ENCODE results near the gene CPNE4. TPM values are rescaled to one million over a fixed set of nuclear protein-coding genes. Genes with fewer than 3 reads are reported as not detected.

The CPNE4 gene
- total RNA-seq, 1 donor from 2014 or later, result 0.26 TPM

DNA sequence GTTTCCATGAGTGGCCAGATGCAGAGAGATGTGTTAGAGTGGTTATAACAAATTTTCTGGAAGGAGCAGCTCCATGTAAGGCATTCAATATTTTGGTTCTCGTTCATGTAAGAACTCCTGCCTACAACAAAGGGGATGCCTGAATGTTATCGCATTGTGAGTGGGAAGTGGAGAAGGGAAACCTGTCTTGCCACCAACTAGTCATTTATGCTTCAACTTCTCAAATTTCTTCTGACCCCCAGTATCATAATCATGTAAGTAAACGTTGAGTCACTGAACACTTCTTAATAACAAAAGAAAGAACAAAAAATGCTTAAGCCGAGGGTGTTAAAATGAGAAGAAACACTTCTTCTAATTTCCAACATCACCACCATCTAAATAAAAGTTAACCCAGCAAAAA, 470.0 kb downstream of the CPNE4 start:
- Histone ChIP-seq H3K36me3 (no peaks in the 10 kb centered on the region), H3K4me3 (no peak overlapping the region), H3K27me3 (peaks cover 4% of the 10 kb centered on the region), H3K9me3 (no peaks in the 10 kb centered on the region), H3K27ac (no peak overlapping the region), H3K4me1 (no peaks in the 10 kb centered on the region)
- intact Hi-C loops (cut with DNase I), result no loop called here
- no peak for ATAC-seq
- TF ChIP-seq, protein P1, sequence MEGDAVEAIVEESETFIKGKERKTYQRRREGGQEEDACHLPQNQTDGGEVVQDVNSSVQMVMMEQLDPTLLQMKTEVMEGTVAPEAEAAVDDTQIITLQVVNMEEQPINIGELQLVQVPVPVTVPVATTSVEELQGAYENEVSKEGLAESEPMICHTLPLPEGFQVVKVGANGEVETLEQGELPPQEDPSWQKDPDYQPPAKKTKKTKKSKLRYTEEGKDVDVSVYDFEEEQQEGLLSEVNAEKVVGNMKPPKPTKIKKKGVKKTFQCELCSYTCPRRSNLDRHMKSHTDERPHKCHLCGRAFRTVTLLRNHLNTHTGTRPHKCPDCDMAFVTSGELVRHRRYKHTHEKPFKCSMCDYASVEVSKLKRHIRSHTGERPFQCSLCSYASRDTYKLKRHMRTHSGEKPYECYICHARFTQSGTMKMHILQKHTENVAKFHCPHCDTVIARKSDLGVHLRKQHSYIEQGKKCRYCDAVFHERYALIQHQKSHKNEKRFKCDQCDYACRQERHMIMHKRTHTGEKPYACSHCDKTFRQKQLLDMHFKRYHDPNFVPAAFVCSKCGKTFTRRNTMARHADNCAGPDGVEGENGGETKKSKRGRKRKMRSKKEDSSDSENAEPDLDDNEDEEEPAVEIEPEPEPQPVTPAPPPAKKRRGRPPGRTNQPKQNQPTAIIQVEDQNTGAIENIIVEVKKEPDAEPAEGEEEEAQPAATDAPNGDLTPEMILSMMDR (IDR thresholded peaks at IDR 0.05), result no peak
- no peak for DNase-seq

DNA sequence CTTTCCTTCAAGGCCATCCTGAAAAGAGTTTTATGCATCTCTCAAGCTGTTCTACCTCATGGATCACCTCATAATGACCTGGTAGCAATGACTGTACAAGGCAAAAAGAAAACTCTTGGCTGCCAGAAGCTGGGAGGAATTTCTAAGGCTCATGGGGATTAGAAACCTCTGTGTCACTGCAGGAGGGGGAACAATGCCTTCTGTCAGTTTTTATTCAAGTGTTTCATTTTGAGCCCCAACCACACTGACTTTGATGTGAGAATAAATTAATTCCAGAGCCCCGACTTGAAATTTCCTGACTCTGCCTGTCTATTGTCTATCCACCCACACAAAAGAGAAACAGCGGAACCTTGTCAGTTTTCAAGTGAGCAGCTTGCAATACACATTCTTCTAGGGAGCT, 473.3 kb downstream of the CPNE4 start:
- DNase-seq, result no peak
- no peaks in the 10 kb centered on the region for H3K9me3 ChIP-seq
- no peak for ATAC-seq
- no peaks in the 10 kb centered on the region for H3K27me3 ChIP-seq
- H3K27ac ChIP-seq, result no peak overlapping the region
- H3K4me1 ChIP-seq, result no peaks in the 10 kb centered on the region
- intact Hi-C loops (cut with DNase I), result no loop called here
- no peaks in the 10 kb centered on the region for H3K36me3 ChIP-seq
- H3K4me3 ChIP-seq, result no peak overlapping the region
- TF ChIP-seq, protein P1 (IDR thresholded peaks at IDR 0.05), result no peak

DNA sequence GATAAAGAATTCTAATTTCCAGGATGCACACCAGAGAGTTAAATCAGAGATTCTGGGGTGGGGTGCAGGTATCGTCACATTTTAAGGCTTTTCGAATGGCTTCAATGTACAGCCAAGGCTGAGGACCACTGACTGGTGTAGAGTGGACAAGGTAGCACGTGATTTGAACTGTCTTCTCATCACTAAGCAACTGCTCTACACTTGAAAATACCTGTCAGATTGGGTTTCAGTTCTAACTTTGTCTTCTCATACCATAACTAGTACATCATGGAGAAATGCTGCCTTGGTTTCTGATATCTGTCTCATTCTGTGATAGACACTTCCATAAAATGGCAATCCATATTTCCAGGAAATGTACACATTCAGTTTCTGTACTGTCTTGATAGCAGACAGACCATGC, 474.0 kb downstream of the CPNE4 start:
- no peak for DNase-seq
- TF ChIP-seq, protein P1 (IDR thresholded peaks at IDR 0.05), result no peak
- ATAC-seq, result no peak
- Histone ChIP-seq H3K27ac (no peak overlapping the region), H3K27me3 (no peaks in the 10 kb centered on the region), H3K4me1 (no peaks in the 10 kb centered on the region), H3K4me3 (no peak overlapping the region), H3K9me3 (no peaks in the 10 kb centered on the region), H3K36me3 (no peaks in the 10 kb centered on the region)
- intact Hi-C loops (cut with DNase I), result no loop called here

DNA sequence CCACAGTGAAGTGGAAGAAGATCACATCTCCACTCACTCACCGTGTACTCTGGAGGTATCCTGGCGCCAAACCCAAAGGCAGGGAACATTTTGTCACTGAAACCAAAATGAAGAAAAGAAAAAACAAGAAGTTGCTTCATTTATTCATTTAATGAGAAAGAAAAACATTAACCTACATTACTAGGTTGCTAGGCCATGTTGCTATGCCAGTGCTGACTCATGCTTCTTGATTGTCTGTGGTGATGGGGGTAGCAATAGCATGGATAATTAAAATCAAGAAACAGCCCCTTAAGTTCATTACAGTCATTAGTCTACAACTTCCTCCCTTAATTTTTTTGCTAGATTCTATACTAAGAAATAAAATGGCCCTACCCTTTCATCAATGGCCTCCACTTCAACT, 479.4 kb downstream of the CPNE4 start:
- no peak for DNase-seq
- Histone ChIP-seq H3K4me3 (no peak overlapping the region), H3K9me3 (no peaks in the 10 kb centered on the region), H3K4me1 (no peaks in the 10 kb centered on the region), H3K27me3 (no peaks in the 10 kb centered on the region), H3K36me3 (no peaks in the 10 kb centered on the region), H3K27ac (no peak overlapping the region)
- no peak for ATAC-seq
- TF ChIP-seq, protein P1 (IDR thresholded peaks at IDR 0.05), result no peak
- intact Hi-C loops (cut with DNase I), result no loop called here

DNA sequence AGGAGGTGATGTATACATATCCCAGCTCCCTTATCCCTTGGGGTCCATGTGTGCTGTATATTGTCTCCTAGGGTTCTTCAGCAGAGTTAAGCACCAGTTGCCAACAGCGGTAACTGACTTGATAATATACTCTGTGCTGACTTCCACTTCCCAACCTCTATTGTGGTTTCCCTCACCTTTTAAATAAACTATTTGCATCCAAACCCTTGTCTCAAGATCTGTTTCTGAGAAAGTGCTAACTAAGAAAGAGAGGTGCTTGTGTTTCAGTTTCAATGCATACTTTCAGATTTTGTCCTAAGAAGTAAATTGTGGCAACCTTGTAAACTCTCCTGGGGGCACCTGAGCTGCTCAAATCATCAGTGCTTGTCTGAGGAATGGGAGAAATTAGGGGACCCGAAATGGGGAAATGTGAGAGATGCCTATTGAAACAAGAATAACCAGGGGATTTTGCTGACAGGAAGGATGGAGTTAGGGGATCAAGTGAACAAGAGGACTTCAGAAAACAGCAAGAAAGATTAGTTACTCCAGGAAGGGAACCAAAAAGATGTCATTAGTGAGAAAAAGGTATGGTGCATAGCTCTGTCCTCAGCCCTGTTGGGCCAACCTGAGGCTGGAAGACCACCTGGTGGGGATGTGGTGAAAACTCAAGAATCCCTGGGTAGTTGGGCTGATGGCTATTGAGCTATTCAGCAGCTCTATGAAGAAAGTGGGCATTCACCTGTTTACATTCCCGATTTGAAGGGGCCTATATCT, 481.1 kb downstream of the CPNE4 start:
- Histone ChIP-seq H3K4me3 (no peak overlapping the region), H3K27ac (no peak overlapping the region), H3K4me1 (no peaks in the 10 kb centered on the region), H3K27me3 (no peaks in the 10 kb centered on the region), H3K36me3 (no peaks in the 10 kb centered on the region), H3K9me3 (no peaks in the 10 kb centered on the region)
- no peak for ATAC-seq
- intact Hi-C loops (cut with DNase I), result no loop called here
- TF ChIP-seq, protein P1 (IDR thresholded peaks at IDR 0.05), result no peak
- no peak for DNase-seq

DNA sequence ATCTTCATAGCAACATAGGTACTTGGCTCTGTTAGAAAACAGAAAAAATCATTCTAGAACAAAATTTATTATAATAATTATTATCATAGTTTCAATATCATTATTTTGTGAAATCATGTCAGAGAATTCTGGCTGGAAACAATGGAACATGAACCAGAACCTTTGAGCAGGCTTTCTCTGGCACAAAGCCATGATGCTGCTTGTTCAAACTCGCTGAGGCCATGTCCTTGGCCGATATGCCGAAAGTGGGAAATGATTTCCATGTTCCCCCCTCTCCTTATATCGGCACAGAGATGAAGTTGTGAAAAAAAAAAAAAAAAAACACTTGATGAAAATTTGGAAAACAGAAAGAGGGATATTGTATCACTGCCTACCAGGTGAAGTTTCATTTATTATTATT, 483.1 kb downstream of the CPNE4 start:
- Histone ChIP-seq H3K36me3 (no peaks in the 10 kb centered on the region), H3K4me1 (no peaks in the 10 kb centered on the region), H3K9me3 (no peaks in the 10 kb centered on the region), H3K27ac (no peak overlapping the region), H3K4me3 (no peak overlapping the region), H3K27me3 (no peaks in the 10 kb centered on the region)
- DNase-seq (no peak), ATAC-seq (no peak)
- intact Hi-C loops (cut with DNase I), result no loop called here
- TF ChIP-seq, protein P1 (IDR thresholded peaks at IDR 0.05), result no peak
